ELF-1 (cell line): ENCODE data around the gene DAB2IP.

ENCODE experiments used
- DNase-seq: peaks from one replicate; pipeline ENCODE4 v3.0.0-alpha.2; 2016; ENCODE audit warnings: low read depth, low spot score

DAB2IP gene

DNA sequence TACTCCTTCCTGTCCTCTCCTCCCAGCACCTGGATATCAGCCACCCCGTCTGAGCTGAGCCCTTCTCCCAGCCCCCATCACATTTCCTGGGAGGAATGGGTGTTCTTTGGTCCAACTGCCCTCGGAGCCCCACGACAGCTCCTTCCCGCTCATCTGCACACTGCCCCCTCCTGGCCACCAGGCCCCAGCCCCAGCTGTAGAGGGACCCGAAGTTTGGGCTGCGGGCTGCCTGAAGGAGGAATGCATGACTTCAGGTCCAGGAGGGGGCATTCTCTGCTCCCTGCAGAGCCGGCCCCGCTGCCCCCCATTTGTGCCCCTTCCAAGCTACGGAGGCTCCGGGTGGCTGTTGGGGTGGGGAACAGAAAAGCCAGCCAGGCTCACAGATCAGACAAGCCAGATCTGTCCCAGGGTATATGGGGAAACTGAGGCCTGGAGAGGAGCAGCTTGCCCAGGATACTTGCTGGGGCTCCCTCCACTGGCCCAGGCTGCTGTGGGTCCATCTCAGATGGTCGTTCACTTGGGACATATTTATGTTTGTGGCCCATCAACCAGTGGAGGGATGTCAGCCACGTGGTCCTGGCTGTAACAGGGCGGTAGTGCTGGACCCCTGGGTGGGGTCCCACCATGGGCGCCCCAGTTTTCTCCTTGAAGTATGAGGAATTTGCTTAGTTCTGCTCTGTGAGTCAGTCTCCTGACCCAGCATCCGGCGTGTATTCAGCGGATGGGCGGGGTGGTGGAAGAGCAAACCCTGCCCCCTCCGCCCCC, 33.1 kb downstream of the DAB2IP start:
- peak; percentile 80 for DNase-seq

GRCh38 chr9:121685146-121685794, 33.8 kb downstream of the DAB2IP start:
- no peak for DNase-seq

DNA sequence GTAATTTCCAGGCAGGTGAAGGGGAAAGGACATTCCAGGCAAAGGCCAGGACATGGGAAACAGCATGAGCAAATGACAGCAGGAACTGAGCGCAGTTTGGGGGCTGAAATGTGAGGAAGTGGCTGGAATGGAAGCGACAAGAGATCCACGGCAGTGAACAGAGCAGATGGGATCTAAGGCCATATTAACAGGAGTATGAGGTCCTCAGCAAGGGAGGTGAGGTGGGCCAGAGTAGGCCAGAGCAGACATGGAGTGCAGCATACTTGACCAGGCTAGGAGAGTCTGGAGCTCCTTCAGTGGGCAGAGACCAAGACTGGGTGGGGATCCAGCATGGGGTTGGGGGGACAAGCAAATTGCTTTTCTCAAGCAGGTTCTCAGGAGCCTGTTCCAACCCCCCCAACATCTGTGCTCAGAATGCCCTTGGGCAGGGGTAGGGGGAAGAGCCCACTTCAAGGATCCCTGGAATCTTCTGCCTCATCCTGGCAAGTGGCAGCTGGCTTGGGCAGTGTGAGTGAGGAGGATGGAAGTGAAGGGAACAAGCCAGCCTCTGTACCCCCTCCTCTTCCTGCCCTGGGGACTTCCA, 34.5 kb downstream of the DAB2IP start:
- no peak for DNase-seq

DNA sequence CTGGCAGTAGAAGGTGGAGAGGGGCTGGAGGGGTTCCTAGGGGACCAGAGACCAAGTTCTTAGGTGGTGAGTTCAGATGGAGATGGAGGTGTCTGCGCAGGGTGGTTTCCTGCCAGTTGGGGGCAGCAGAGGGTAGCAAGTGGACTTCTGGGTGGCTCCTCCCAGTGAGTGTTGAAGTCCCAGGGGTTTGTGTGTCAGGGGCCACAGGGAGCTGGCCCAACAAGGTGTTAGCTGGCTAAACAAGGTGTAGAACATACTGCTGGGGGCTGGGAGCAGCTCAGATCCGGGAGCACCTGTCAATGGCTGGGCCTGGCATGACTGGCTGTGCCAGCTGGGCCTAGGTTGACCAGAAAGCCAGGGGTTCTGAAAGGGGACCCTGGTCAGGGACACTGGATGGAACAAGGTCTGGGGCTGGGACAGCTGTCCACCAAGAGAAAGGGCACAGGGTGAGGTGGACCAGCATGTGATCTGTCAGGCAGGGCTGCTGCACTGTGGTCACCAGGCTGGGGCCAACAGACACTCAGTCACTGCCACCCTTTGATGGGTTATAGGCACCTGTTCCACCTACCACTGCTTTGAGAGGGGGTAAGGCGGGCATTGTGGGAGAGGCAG, 35.6 kb downstream of the DAB2IP start:
- DNase-seq: peak; percentile 93

DNA sequence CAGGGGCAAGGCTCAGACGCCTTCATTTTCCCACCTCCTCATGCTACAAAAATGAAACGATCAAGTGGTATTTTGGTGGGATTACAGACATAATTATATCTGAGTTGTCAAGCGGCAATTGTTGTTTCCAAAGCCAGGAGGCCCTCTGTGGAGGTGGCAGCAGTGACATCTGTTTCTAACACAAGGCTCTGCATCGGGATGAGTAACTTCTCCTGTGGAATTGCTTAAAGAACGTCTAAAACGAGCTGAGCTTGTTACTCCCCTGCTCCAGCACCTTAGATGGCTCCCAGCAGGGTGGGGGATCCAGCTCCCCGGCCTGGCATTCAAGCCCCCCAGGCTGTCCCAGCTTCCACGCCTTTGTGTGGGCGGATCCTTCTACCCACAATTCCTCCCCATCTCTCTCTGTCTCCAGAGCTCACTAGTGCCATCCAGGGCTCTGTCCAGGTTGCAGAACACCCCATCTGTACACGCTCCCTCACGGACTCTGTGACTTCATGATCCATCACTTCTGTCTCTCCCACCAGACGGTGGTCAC, 36.8 kb downstream of the DAB2IP start:
- no peak for DNase-seq

GRCh38 chr9:121688681-121689080, 37.2 kb downstream of the DAB2IP start:
- no peak for DNase-seq

- no peak for DNase-seq
Observed at GRCh38 chr9:121689461-121690157, 38.2 kb downstream of the DAB2IP start.

- DNase-seq: peak; percentile 66
Observed at GRCh38 chr9:121690316-121690715, 38.9 kb downstream of the DAB2IP start.

- no peak for DNase-seq
Observed at GRCh38 chr9:121690766-121691165, 39.3 kb downstream of the DAB2IP start.

- DNase-seq: no peak
Observed at GRCh38 chr9:121691890-121692289, 40.5 kb downstream of the DAB2IP start.

- DNase-seq: peak; percentile 88
Observed at GRCh38 chr9:121692606-121693387, 41.4 kb downstream of the DAB2IP start.

GRCh38 chr9:121693388-121693670, 41.9 kb downstream of the DAB2IP start:
- no peak for DNase-seq

- DNase-seq: no peak
Observed at GRCh38 chr9:121694001-121694400, 42.6 kb downstream of the DAB2IP start.

DNA sequence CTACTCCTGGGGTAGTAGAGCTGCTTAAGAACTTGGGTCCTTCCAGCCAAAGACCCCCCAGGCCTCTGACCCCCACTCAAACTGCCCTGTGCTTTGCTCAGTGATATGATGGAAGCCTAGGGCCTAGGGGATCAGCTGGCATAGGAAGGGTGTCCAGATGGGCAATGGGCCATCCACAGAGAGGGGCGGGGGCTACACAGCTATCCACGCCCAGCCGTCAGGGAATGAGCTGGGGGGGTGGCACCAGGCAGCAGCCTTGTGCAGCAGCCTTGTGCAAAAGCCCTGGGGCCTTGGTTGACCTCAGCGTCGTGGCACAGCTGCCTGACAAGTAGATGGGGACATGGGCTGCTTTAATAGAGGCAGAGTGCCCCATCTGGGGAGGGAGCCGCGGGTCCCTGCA, 43.2 kb downstream of the DAB2IP start:
- DNase-seq: no peak

- DNase-seq: no peak
Observed at GRCh38 chr9:121696930-121697329, 45.5 kb downstream of the DAB2IP start.

- no peak for DNase-seq
Observed at GRCh38 chr9:121698627-121699570, 47.5 kb downstream of the DAB2IP start.

GRCh38 chr9:121699571-121700164, 48.2 kb downstream of the DAB2IP start:
- DNase-seq: no peak

DNA sequence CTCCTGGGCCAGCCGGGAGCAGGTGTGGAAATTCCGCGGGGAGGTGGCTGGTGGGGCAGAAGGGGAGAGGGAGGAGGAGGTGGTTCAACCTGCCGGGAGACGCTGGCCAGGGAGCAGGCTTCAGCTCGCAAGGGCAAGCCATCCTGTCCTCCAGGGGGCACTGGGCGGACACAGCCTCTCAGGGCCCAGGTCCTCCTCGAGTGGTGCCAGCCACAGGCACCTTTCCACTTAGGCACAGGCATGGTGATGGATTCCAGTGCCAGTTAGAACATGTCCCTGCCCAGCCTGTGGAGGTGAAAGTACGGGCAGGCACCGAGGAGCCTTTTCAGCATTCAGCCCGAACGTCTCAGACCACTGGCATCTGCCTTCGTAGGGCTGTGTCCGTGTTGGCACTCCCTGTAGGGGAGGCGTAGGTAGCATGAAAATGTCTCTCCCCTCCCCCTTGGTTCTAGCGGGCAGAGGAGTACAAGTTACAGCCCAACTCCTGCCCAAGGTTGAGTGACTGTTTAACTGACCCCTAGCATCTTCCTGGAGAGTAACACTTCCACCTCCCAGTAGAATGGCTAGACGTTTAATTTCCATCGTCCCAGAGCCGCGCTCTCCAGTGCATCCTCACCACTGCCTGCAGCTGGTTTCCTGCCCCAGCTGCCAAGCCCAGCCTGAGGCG, 48.9 kb downstream of the DAB2IP start:
- peak; percentile 59 for DNase-seq

DNA sequence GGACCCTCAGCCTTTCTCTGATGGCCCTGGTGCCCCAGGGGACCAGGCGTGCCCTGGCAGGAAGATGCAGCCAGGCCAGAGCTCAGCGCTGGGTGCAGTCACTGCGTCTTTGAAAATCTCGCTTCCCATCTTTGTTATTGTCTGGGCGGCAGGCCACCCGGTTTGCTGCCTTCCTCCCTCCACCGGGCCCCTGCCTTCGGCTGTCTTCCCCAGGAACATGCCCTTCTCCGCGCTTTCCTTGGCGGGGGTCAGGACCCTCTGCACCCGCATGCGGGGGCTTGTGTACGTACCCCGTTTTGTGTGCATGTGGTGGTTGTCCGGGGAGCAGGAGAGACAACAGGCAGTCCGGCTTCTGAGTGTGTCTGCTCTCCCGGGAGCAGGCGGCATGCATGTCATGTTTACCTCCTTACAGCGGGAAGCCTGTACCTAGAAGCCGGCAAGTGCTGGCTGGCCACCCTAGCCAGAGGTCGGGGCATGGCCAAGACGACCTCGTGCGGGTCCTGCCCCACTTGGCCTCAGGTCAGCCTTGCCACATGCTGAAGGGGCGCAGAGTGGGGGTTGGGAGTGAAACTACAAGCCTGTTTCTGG, 49.5 kb downstream of the DAB2IP start:
- no peak for DNase-seq
